Activated effector memory CD4-positive, alpha-beta T cell treated with Interleukin-2 at 50 U/mL for 16 hours (primary cell): Measurements from ENCODE around the gene TMEM181.
"Not testable (repeated sequence)": the region's sequence is repeated elsewhere in the genome, so short reads cannot be mapped to it uniquely, and the experiment has no call there.

Experiments
- DNase-seq: peaks from one replicate; pipeline ENCODE4 v3.0.0-alpha.2; 2020

TMEM181 gene

GRCh38 chr6:158538741-158539140 is 21.1 kb upstream of the TMEM181 start:
- DNase-seq: no peak

GRCh38 chr6:158539413-158539812 is 20.5 kb upstream of the TMEM181 start:
- DNase-seq: no peak

GRCh38 chr6:158539881-158540280 is 20.0 kb upstream of the TMEM181 start:
- no peak for DNase-seq

- no peak for DNase-seq
Observed at GRCh38 chr6:158543606-158544185, 16.2 kb upstream of the TMEM181 start.

DNA sequence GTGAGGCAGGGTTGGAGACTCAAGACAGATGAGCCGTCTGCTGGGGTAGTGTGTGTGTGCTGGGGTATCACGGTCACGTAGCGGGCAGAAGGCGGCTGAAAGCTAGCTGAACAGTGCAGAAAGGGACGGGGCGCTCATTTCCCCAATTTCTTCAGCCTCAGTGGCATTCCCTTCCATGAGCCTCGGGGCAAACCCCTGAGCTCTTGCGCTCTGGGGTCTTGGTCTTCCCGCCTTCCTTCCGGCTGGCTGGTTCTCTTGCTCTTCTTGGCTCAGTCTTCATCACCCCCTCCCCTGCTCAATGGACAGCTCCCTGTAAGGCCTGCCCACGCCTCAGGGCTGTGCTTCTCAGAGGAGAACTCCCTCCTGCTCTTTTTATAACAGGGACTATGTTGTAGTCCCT is 15.5 kb upstream of the TMEM181 start:
- DNase-seq: no peak

GRCh38 chr6:158545043-158545966 is 14.6 kb upstream of the TMEM181 start:
- DNase-seq: no peak

- DNase-seq: no peak
Observed at GRCh38 chr6:158548418-158549161, 11.3 kb upstream of the TMEM181 start.

GRCh38 chr6:158552055-158552795 is 7.7 kb upstream of the TMEM181 start:
- no peak for DNase-seq

DNA sequence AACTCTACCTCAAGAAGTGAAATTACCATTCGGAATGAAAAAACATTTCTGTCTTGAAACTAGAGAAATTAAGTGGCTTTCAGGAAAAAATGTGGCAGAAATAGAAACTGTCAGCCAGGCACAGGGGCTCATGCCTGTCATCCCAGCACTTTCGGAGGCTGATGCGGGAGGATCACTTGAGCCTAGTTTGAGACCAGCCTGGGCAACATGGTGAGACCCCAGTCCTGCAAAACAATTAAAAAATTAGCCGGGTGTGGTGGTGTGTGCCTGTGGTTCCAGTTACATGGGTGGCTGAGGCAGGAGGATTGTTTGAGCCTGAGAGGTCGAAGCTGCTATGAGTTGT is 7.1 kb upstream of the TMEM181 start:
- DNase-seq: no peak

DNA sequence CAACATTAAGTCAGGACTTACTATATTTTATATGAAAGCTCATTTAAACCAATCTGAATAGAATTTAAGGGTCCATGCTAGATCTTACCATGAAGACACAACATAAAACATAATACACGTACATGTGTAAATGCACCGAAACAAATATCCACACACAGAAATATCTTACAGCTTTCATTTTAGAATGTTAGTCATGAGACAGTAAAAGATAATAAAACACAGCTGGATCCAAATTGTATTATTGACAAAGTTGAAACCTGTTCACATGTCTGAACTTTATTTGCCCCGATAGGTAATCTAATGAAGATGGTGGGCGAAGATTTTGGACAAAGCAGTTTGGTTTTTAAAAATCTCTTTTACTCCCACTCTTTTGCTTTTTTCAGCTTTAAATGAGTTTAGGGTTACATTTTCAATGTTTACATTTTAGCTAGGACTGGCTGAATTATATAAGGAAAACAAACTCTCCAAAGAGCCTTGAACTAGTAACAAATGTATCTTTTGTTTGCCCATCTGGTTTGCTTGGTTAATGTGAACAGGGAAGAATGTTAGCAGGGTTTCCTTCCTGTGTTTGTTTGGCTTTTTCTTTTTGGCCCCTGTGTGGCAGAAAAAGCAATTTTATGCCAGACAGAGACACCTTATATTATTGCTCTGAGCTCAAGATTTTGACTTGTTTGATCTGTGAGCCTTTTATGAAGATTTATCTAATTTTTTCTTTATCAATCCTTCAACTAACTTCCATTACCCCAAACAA is 5.1 kb upstream of the TMEM181 start:
- DNase-seq: no peak

DNA sequence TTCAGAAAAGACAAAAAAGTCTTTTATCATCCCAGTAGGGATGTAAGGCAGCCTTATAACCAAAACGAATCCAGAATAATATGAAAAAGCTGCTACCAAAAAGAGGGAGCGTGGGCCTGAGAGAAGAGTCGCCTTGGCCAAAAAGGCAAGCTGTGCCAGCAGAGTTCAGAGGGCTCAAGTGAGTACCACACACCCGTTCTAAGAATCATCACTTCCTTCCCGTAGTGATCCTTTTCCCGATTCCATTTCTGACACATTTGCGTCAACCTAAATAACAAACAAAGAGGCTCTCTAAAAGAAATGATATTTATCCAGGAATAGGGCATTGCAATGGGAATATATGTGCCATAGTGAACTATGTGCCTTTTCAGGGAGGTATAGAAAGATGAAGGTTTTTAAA is 3.8 kb upstream of the TMEM181 start:
- DNase-seq: no peak

GRCh38 chr6:158557110-158557509 is 2.8 kb upstream of the TMEM181 start:
- not testable (repeated sequence) for DNase-seq

DNA sequence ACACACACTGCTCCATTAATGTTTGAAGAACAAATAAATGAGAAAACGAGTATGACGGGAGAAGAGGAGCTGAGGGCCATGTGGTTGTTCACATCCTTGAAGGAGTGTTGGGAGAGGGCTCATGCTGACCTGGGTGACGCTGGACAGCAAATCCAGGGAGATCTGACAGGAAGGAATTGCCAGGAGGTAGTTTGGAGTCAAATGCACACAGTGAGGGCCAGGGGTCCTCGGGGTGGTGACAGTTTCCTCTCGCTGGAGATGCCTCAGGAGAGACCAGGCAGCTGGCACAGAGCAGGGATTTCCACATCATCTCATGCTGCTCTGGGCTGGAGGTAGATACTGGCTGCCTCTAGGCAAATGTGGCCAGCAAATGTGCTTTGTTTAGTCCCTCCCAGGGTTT is 2.0 kb upstream of the TMEM181 start:
- no peak for DNase-seq

- no peak for DNase-seq
Observed at GRCh38 chr6:158558415-158559306, 1.2 kb upstream of the TMEM181 start.

DNA sequence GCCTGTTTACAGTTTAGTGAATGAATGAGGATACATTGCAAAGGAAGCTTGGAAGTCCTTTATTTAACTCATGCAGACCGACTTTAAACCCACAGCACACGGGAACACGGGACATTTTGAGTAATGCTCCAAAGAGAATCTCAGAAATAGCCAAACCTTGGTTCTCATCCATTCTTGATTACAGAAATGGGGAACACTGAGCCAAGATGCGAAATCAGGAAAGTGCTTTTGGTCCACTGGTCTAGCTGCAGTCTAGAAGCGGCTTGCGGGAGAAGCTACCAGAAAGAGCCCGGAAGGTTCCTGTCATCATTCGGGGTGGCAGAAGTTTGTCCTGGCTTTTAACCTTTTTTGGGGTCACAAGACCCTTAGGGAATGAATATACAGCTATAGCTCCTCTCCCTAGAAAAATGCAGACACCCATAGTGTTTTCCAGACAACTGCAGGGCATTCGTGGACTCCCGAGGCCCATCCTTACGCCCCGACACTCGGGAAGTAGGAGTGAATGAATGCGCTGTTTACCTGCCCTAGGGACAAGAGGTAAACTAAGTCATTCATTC is 475 bp upstream of the TMEM181 start:
- DNase-seq: no peak

DNA sequence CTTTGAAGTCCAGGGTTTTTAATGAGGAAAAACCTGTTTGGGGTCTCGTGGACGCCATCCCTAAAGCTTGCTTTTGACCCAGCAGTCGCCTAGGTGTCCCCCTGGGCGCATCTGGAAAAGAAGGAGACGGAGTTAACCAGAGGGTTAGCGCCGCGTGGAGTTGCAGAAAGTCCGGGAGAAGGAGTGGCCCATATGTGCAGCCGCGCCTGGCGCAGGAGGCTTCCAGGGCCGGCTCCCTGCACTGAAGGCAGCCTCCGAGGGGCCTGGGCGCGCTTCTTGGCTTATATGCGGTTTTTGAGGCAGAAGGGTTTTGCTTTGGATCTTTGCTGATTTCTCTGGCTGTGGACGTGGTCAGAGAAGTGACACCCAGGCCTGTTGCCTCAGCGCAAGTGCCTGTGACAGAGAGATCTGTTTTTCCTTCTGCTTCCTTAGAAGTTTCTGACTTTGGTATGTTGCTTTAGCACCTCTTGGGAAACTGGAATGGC is 987 bp downstream of the TMEM181 start:
- DNase-seq: no peak

- DNase-seq: no peak
Observed at GRCh38 chr6:158561321-158561884, 1.5 kb downstream of the TMEM181 start.

GRCh38 chr6:158561938-158562337 is 2.0 kb downstream of the TMEM181 start:
- DNase-seq: no peak

DNA sequence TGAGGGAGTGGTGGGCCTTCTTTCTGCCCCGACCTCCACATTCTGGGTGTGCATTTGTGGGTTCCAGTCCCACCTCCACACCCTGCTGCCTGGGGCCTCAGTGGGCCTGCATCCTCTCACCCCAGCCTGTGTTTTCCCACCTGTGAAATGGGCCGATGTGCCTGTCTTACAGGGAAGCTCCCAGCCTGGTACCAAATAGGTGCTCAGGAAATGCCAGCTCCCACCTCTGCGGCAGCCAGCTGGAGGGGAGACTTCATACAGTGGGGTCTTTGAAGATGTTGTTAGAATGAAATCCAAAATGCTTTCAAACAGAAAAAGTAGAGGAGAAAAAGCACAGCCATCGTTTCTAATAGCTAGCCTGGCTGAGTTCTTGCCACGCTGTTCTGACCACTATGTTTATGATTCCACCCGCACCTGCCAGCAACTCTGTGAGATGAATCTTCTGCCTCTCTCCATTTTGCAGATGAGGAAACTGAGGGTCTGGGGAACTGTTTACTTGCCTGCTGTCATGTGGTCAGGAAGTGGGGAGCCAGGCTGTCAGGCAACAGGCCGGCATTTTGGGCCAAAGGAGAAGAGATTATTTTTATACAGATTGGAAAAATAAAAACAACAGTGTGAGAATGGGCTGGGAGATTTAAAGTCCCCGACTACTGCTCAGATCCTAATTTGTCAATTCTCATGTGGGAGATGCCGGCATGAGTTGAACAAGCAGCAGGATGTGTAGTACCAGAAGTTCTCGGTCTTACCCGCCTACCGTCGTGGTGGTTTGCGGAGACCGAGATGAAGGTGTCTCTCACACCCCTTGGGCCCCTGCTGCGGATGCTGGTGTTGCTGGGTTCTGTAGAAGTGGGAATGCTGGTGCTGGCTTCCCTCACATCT is 4.6 kb downstream of the TMEM181 start:
- DNase-seq: no peak

DNA sequence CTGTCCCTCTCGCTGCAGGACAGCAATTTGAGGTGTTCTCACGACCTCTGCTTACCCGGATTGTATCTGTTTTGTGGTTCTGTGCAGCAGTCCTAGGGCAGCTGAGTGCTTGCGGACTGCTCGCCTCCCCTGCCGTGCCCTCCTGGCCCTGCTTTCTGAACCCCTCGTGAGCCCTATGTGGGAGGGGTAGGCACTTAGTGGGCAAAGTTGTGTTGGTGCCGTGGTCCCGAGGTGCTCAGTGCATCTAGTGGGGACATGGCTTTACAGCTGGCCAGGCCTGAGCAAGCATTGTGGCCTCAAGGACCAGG is 5.2 kb downstream of the TMEM181 start:
- no peak for DNase-seq
